Measurements from ENCODE around the gene CLDN19.

GRCh38 chr1:42692461-42692860, 47.6 kb downstream of the CLDN19 start:
- TF ChIP-seq EZH2 (IDR thresholded peaks at IDR 0.05; ENCODE audit: low read depth, low read length, severe bottlenecking) (no peak), E2F6 (IDR thresholded peaks at IDR 0.05) (no peak)

Measured in H1 (cell line).